HepG2 (cell line): ENCODE results near the gene RNFT2. TPM values are rescaled to one million over a fixed set of nuclear protein-coding genes. Genes with fewer than 3 reads are reported as not detected.
A peak's percentile ranks its signal among the peaks of the same experiment; 100 is the strongest.

Source experiments
- AGO2 ChIP-seq: fragments of 200-400 bp; formaldehyde crosslinking; optimal IDR thresholded peaks from 2 replicates; pipeline ENCODE3; 2017; ENCODE audit warnings: mild to moderate bottlenecking, low read depth, low read length, moderate library complexity
- ATM ChIP-seq: fragments of 450-650 bp; IDR thresholded peaks from 2 replicates; pipeline ENCODE4 v1.7.1; 2017; ENCODE audit warnings: mild to moderate bottlenecking, borderline replicate concordance
- ELF1 ChIP-seq: sonication (generic); formaldehyde crosslinking; IDR thresholded peaks from 2 replicates; pipeline ENCODE4 v1.4.0; 2020; ENCODE audit warnings: missing genetic modification reagents
- EZH2 ChIP-seq: conservative IDR thresholded peaks from 2 replicates; pipeline ENCODE4 v1.6.1; 2012; ENCODE audit warnings: mild to moderate bottlenecking, low read depth, low read length, moderate library complexity
- NFRKB ChIP-seq: fragments of 450-650 bp; IDR thresholded peaks from 2 replicates; pipeline ENCODE4 v1.6.1; 2017
- PAX8 ChIP-seq: sonication (generic); formaldehyde crosslinking; IDR thresholded peaks from 2 replicates; pipeline ENCODE4 v1.8.0; 2022; ENCODE audit warnings: mild to moderate bottlenecking, missing genetic modification reagents, borderline replicate concordance
- SIN3A ChIP-seq: IDR thresholded peaks from 2 replicates; pipeline ENCODE4 v1.6.1; 2011; ENCODE audit warnings: low read depth, mild to moderate bottlenecking, control low read depth, low read length, borderline replicate concordance
- SP5 ChIP-seq: IDR thresholded peaks from 2 replicates; pipeline ENCODE4 v1.6.1; 2016; ENCODE audit warnings: low read depth, borderline replicate concordance
- YEATS4 ChIP-seq: sonication (generic); formaldehyde crosslinking; IDR thresholded peaks from 2 replicates; pipeline ENCODE4 v1.4.0; 2020; ENCODE audit warnings: missing genetic modification reagents, borderline replicate concordance
- ZNF24 ChIP-seq: fragments of 450-650 bp; IDR thresholded peaks from 2 replicates; pipeline ENCODE4 v1.6.1; 2017; ENCODE audit warnings: antibody characterized with exemption, mild to moderate bottlenecking
- ZNF343 ChIP-seq: sonication (generic); formaldehyde crosslinking; IDR thresholded peaks from 2 replicates; pipeline ENCODE4 v1.4.0; 2020; ENCODE audit warnings: mild to moderate bottlenecking, missing genetic modification reagents
- ZNF652 ChIP-seq: IDR thresholded peaks from 2 replicates; pipeline ENCODE4 v1.6.1; 2016; ENCODE audit warnings: low read depth, borderline replicate concordance
- polyA plus RNA-seq, 8 experiments: library from polyadenylated mRNA; depleted of rRNA in 3 of 8; stranded (reverse) in 7 of 8; unstranded in 1 of 8; fragments of >200 nt; fragmentation: Illumina TruSeq in 4 of 8; extraction: Trizol in 4 of 8; gene quantifications; 2 replicates each; pipeline versions ENCODE4 v1.2.1 to v1.2.3, GENCODE V29; 2011 to 2016; ENCODE audit warnings: low read depth in 4 of 8, missing spikeins in 1 of 8, mixed read lengths in 1 of 8; ENCODE audit not compliant: insufficient read depth in 1 of 8
- total RNA-seq, 5 experiments: library from RNA; depleted of rRNA; stranded (reverse); fragments of >200 nt; fragmentation: Illumina TruSeq; extraction: Trizol; gene quantifications; 2 replicates each; pipeline ENCODE4 v1.2.3, GENCODE V29; 2016; ENCODE audit warnings: low read depth in 1 of 5
- TF ChIP-seq, protein P1 (sequence below): sonication (generic); formaldehyde crosslinking; IDR thresholded peaks from 2 replicates; pipeline ENCODE4 v1.4.0; 2020; ENCODE audit warnings: missing genetic modification reagents
- TF ChIP-seq, protein P2 (sequence below): sonication (generic); formaldehyde crosslinking; IDR thresholded peaks from 2 replicates; pipeline ENCODE4 v1.8.0; 2022; ENCODE audit warnings: missing genetic modification reagents, mild to moderate bottlenecking, borderline replicate concordance
- TF ChIP-seq, protein P3 (sequence below): sonication (generic); formaldehyde crosslinking; IDR thresholded peaks from 2 replicates; pipeline ENCODE4 v1.4.0; 2020; ENCODE audit warnings: missing genetic modification reagents
- TF ChIP-seq, protein P4 (sequence below): IDR thresholded peaks from 2 replicates; pipeline ENCODE4 v1.6.1; 2012; ENCODE audit warnings: inconsistent platforms
- TF ChIP-seq, protein P5 (sequence below): sonication (generic); formaldehyde crosslinking; IDR thresholded peaks from 2 replicates; pipeline ENCODE4 v1.8.0; 2022; ENCODE audit warnings: low read depth, missing genetic modification reagents
- TF ChIP-seq, protein P6 (sequence below): IDR thresholded peaks from 2 replicates; pipeline ENCODE4 v1.6.1; 2016; ENCODE audit warnings: low read depth, control low read depth
- TF ChIP-seq, protein P7 (sequence below): IDR thresholded peaks from 2 replicates; pipeline ENCODE4 v1.6.1; 2016; ENCODE audit warnings: mild to moderate bottlenecking

The RNFT2 gene
- total and polyA plus RNA-seq, 2 of the 13 experiments (the other 11 are each of a cell fraction or from before 2014, with no cell fraction given) = 3.3 to 8.3 TPM

DNA sequence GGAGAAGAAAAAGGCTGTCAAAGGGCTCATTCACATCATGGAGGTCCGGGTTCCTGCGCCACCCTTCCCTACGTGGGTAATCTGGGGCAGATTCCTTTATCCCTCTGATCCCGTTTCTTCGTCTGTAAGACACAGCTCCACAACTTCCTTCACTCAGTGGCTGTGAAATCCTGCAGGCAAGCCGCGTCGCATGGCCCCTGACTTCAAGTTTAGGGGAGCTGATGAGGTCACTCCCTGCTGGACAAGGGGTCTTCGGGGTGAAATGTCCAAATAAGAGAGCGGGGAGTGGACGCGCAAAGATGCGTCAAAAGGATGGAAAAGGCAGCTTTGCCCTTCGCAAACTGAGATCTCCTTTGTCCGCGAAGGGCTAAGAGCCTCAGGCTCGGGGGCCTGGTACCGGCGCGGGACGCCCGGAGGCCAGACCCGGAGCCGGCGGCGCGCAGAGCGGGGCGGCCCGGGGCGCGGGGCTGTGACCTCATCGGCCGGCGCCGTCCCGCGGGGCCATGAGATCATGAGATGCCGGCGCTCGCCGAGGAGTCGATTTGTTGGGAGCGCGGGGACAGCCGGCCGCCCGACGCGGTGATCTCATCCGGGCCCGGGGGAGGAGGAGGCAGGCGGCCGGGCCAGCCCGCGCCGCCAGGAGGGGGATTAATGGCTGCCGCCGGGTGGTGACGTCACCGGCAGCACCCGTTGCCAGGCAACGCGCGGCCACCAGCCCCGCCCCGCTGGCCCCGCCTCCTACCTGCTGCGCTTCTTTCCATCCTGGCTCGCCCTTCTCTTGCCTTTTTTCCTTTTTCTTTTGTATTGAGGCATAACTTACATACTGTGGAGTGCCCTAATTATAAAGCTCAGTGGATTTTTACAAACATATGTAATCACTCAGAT is 81.1 kb downstream of the RNFT2 start (continued):
- TF ChIP-seq, protein P1, sequence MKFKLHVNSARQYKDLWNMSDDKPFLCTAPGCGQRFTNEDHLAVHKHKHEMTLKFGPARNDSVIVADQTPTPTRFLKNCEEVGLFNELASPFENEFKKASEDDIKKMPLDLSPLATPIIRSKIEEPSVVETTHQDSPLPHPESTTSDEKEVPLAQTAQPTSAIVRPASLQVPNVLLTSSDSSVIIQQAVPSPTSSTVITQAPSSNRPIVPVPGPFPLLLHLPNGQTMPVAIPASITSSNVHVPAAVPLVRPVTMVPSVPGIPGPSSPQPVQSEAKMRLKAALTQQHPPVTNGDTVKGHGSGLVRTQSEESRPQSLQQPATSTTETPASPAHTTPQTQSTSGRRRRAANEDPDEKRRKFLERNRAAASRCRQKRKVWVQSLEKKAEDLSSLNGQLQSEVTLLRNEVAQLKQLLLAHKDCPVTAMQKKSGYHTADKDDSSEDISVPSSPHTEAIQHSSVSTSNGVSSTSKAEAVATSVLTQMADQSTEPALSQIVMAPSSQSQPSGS (CRISPR knock-in tag) = peak; percentile 94
- peak; percentile 26; the same call in 1 of the 2 replicates for TF ChIP-seq ELF1 (CRISPR knock-in tag)
- peak; percentile 55 for TF ChIP-seq AGO2
- TF ChIP-seq, protein P2, sequence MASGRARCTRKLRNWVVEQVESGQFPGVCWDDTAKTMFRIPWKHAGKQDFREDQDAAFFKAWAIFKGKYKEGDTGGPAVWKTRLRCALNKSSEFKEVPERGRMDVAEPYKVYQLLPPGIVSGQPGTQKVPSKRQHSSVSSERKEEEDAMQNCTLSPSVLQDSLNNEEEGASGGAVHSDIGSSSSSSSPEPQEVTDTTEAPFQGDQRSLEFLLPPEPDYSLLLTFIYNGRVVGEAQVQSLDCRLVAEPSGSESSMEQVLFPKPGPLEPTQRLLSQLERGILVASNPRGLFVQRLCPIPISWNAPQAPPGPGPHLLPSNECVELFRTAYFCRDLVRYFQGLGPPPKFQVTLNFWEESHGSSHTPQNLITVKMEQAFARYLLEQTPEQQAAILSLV = peak; percentile 70; the same call in 1 of the 2 replicates
- no peak for TF ChIP-seq PAX8
- TF ChIP-seq ZNF24 = no peak
- TF ChIP-seq, protein P3, sequence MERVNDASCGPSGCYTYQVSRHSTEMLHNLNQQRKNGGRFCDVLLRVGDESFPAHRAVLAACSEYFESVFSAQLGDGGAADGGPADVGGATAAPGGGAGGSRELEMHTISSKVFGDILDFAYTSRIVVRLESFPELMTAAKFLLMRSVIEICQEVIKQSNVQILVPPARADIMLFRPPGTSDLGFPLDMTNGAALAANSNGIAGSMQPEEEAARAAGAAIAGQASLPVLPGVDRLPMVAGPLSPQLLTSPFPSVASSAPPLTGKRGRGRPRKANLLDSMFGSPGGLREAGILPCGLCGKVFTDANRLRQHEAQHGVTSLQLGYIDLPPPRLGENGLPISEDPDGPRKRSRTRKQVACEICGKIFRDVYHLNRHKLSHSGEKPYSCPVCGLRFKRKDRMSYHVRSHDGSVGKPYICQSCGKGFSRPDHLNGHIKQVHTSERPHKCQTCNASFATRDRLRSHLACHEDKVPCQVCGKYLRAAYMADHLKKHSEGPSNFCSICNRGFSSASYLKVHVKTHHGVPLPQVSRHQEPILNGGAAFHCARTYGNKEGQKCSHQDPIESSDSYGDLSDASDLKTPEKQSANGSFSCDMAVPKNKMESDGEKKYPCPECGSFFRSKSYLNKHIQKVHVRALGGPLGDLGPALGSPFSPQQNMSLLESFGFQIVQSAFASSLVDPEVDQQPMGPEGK (CRISPR knock-in tag) = 0 out of 2 replicates have a peak, but pooled peaks have one; percentile 18
- no peak for TF ChIP-seq NFRKB
- TF ChIP-seq, protein P4, sequence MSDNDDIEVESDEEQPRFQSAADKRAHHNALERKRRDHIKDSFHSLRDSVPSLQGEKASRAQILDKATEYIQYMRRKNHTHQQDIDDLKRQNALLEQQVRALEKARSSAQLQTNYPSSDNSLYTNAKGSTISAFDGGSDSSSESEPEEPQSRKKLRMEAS = peak; percentile 41; the same call in 1 of the 2 replicates
- no peak for TF ChIP-seq ZNF652 (CRISPR knock-in tag)
- no peak for TF ChIP-seq ATM
- TF ChIP-seq, protein P5, sequence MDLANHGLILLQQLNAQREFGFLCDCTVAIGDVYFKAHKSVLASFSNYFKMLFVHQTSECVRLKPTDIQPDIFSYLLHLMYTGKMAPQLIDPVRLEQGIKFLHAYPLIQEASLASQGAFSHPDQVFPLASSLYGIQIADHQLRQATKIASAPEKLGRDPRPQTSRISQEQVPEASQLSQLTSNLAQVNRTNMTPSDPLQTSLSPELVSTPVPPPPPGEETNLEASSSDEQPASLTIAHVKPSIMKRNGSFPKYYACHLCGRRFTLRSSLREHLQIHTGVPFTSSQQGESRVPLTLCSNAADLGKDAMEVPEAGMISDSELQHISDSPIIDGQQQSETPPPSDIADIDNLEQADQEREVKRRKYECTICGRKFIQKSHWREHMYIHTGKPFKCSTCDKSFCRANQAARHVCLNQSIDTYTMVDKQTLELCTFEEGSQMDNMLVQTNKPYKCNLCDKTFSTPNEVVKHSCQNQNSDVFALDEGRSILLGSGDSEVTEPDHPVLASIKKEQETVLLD = peak; percentile 60; the same call in 1 of the 2 replicates
- TF ChIP-seq YEATS4 (CRISPR knock-in tag) = peak; percentile 80; the same call in 1 of the 2 replicates
- no peak for TF ChIP-seq EZH2
- TF ChIP-seq ZNF343 = 0 out of 2 replicates have a peak, but pooled peaks have one; percentile 30
- TF ChIP-seq, protein P6, sequence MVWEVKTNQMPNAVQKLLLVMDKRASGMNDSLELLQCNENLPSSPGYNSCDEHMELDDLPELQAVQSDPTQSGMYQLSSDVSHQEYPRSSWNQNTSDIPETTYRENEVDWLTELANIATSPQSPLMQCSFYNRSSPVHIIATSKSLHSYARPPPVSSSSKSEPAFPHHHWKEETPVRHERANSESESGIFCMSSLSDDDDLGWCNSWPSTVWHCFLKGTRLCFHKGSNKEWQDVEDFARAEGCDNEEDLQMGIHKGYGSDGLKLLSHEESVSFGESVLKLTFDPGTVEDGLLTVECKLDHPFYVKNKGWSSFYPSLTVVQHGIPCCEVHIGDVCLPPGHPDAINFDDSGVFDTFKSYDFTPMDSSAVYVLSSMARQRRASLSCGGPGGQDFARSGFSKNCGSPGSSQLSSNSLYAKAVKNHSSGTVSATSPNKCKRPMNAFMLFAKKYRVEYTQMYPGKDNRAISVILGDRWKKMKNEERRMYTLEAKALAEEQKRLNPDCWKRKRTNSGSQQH (CRISPR knock-in tag) = no peak
- peak; percentile 54; the same call in 1 of the 2 replicates for TF ChIP-seq SIN3A
- TF ChIP-seq, protein P7, sequence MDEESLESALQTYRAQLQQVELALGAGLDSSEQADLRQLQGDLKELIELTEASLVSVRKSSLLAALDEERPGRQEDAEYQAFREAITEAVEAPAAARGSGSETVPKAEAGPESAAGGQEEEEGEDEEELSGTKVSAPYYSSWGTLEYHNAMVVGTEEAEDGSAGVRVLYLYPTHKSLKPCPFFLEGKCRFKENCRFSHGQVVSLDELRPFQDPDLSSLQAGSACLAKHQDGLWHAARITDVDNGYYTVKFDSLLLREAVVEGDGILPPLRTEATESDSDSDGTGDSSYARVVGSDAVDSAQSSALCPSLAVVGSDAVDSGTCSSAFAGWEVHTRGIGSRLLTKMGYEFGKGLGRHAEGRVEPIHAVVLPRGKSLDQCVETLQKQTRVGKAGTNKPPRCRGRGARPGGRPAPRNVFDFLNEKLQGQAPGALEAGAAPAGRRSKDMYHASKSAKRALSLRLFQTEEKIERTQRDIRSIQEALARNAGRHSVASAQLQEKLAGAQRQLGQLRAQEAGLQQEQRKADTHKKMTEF = peak; percentile 15; the same call in 1 of the 2 replicates
- peak; percentile 53; the same call in 1 of the 2 replicates for TF ChIP-seq SP5 (CRISPR knock-in tag)
